ENCODE measurements around the gene DHX34.

DNA sequence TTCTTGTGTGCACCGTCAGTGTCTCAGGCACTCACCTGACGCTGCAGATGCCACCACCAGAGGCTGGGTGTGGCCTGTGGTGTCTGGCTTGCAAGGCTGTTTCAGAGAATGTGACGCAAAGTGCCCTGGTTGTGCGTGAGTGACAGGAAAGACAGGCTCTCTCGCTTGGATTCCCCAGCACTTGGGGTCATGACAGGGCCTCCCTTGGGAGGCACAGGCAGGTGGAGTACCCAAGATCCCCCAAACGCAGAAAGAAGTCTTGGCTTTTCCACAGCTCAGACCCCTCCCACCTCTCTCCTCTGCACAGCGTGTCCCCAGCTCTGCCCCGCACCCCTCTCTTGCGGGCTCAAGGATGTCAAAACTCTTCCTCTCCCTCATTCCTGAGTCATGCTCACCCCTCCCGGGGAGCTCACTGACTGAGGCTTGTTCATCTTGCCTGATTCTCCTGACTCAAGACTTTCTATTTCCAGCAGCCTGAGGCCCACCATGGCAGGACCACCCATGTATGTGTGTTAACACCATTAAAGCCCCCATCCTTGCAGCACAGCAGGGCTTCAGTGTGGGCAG is 21.0 kb downstream of the DHX34 start:
- TF ChIP-seq CTCF (IDR thresholded peaks at IDR 0.05) (no peak), POLR2A (IDR thresholded peaks at IDR 0.05) (no peak)

All from esophagus squamous epithelium (tissue), 4 donors.